ENCODE data around the gene DOC2B. TPM values are rescaled to one million over a fixed set of nuclear protein-coding genes. Genes with fewer than 3 reads are reported as not detected.

The DOC2B gene
- total and polyA plus RNA-seq, 10 donors = 0.91 to 17.0 (median 7.1) TPM

- intact Hi-C loops (cut with DNase I; ENCODE audit: low total_unique reads) = no loop called here
- Histone ChIP-seq H3K4me1 (peaks cover 0 to 13% (median 3%) of the 10 kb centered on the region in 6 donors), H3K27me3 (replicated peaks in 1 of 7) (peaks cover 0 to 8% (median 0%) of the 10 kb centered on the region in 7 donors), H3K4me3 (no peak overlapping the region), H3K9me3 (no peaks in the 10 kb centered on the region), H3K36me3 (peaks cover 0 to 50% (median 0%) of the 10 kb centered on the region in 6 donors), H3K27ac (no peak overlapping the region)
- DNase-seq = no peak
- TF ChIP-seq POLR2A (IDR thresholded peaks at IDR 0.05) = no peak
- TF ChIP-seq, protein P1, sequence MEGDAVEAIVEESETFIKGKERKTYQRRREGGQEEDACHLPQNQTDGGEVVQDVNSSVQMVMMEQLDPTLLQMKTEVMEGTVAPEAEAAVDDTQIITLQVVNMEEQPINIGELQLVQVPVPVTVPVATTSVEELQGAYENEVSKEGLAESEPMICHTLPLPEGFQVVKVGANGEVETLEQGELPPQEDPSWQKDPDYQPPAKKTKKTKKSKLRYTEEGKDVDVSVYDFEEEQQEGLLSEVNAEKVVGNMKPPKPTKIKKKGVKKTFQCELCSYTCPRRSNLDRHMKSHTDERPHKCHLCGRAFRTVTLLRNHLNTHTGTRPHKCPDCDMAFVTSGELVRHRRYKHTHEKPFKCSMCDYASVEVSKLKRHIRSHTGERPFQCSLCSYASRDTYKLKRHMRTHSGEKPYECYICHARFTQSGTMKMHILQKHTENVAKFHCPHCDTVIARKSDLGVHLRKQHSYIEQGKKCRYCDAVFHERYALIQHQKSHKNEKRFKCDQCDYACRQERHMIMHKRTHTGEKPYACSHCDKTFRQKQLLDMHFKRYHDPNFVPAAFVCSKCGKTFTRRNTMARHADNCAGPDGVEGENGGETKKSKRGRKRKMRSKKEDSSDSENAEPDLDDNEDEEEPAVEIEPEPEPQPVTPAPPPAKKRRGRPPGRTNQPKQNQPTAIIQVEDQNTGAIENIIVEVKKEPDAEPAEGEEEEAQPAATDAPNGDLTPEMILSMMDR (IDR thresholded peaks at IDR 0.05 in 8 of 11, conservative IDR thresholded peaks at IDR 0.05 in 3 of 11) = no peak
- no peak for TF ChIP-seq POLR2AphosphoS5 (IDR thresholded peaks at IDR 0.05)
- 83 to 90% (median 89%) methylated on average over 10 of the region's 10 CpGs for WGBS, 5 donors
These were observed 20.0 kb downstream of the DOC2B start for GRCh38 chr17:161481-161880.

DNA sequence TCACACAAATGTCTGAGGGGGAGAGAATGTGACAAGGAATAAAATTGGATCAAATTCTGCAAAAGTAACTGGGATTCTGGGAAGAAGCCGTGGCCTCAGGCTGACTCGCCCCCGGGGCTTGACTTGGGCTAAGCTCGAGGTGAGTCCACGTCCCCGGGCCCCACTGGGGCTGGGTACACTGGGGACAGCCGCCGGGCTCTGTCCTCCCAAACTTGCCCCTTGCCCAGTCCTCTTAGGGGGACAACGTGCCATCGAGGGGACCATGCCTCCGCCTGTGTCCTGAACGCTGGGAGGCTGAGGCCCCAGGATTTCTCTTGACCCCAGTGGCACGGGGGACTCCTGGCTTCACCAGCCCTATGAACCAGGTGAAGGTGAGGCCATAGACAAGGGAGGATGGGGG lies 21.1 kb downstream of the DOC2B start:
- no peak overlapping the region for H3K27ac ChIP-seq
- TF ChIP-seq POLR2A (IDR thresholded peaks at IDR 0.05) (no peak), POLR2AphosphoS5 (IDR thresholded peaks at IDR 0.05) (no peak)
- TF ChIP-seq, protein P1 (IDR thresholded peaks at IDR 0.05 in 8 of 11, conservative IDR thresholded peaks at IDR 0.05 in 3 of 11) = no peak
- H3K36me3 ChIP-seq = peaks cover 0 to 62% (median 0%) of the 10 kb centered on the region in 6 donors
- H3K27me3 ChIP-seq (replicated peaks in 1 of 7) = peaks cover 0 to 8% (median 0%) of the 10 kb centered on the region in 7 donors
- no peaks in the 10 kb centered on the region for H3K9me3 ChIP-seq
- 92 to 95% (median 92%) methylated on average over 13 of the region's 13 CpGs for WGBS, 5 donors
- H3K4me1 ChIP-seq = peaks cover 0 to 14% (median 3%) of the 10 kb centered on the region in 6 donors
- no peak for DNase-seq
- intact Hi-C loops (cut with DNase I; ENCODE audit: low total_unique reads) = no loop called here
- H3K4me3 ChIP-seq = no peak overlapping the region

DNA sequence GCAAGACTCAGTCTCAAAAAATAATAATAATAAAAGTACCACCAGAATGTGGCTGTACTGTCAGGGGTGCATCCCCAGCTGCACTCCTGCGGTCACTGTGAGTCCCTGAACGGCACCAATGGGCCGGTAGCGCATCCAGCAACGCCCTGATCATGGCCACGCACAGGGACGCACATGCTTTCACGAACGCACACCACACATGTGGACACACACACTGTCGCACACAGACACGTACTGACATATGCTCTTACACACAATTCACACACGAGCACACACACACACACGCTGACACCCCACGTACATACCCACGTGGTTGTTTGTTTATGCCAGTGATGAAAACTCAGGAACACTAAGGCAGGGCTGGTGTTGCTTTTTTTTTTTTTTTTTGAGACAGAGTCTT lies 21.8 kb downstream of the DOC2B start:
- TF ChIP-seq POLR2A (IDR thresholded peaks at IDR 0.05) (no peak), POLR2AphosphoS5 (IDR thresholded peaks at IDR 0.05) (no peak)
- TF ChIP-seq, protein P1 (IDR thresholded peaks at IDR 0.05 in 8 of 11, conservative IDR thresholded peaks at IDR 0.05 in 3 of 11) = no peak

GRCh38 chr17:158379-158778 lies 23.1 kb downstream of the DOC2B start:
- H3K36me3 ChIP-seq = peaks cover 0 to 67% (median 0%) of the 10 kb centered on the region in 6 donors
- DNase-seq = no peak
- H3K9me3 ChIP-seq = no peaks in the 10 kb centered on the region
- intact Hi-C loops (cut with DNase I; ENCODE audit: low total_unique reads) = no loop called here
- TF ChIP-seq POLR2AphosphoS5 (IDR thresholded peaks at IDR 0.05) (no peak), POLR2A (IDR thresholded peaks at IDR 0.05) (no peak)
- TF ChIP-seq, protein P1 (IDR thresholded peaks at IDR 0.05 in 8 of 11, conservative IDR thresholded peaks at IDR 0.05 in 3 of 11) = no peak
- no peak overlapping the region for H3K4me3 ChIP-seq
- H3K27ac ChIP-seq = peak overlapping the region in 1 of 8 donors; percentile 56
- H3K27me3 ChIP-seq (replicated peaks in 1 of 7) = peaks cover 0 to 8% (median 0%) of the 10 kb centered on the region in 7 donors
- H3K4me1 ChIP-seq = peaks cover 0 to 14% (median 3%) of the 10 kb centered on the region in 6 donors
- 89 to 98% (median 93%) methylated on average over 7 of the region's 7 CpGs for WGBS, 5 donors

More for the DNA sequence above, 21.8 kb downstream of the DOC2B start:
- Histone ChIP-seq H3K36me3 (peaks cover 0 to 69% (median 0%) of the 10 kb centered on the region in 6 donors), H3K27me3 (replicated peaks in 1 of 7) (peaks cover 0 to 8% (median 0%) of the 10 kb centered on the region in 7 donors), H3K4me3 (no peak overlapping the region), H3K27ac (no peak overlapping the region), H3K4me1 (peaks cover 0 to 14% (median 3%) of the 10 kb centered on the region in 6 donors), H3K9me3 (no peaks in the 10 kb centered on the region)
- WGBS, 5 donors = 88 to 96% (median 94%) methylated on average over 15 of the region's 15 CpGs
- intact Hi-C loops (cut with DNase I; ENCODE audit: low total_unique reads) = no loop called here
- no peak for DNase-seq
